Muscle layer of colon (tissue), 2 donors: ENCODE measurements around the gene SSBP3.
A peak's percentile ranks its signal among the peaks of the same experiment; 100 is the strongest.
"Not testable (repeated sequence)": the region's sequence is repeated elsewhere in the genome, so short reads cannot be mapped to it uniquely, and the experiment has no call there.

Experiments used
- H3K27ac ChIP-seq: one replicate; pipeline ENCODE4 v1.7.0; 2013; ENCODE audit warnings: low read depth, mild to moderate bottlenecking, low read length, moderate library complexity
- H3K27me3 ChIP-seq, 2 donors: one replicate each; pipeline ENCODE4 v1.7.0; 2013; ENCODE audit warnings: low read length in 2 of 2, mild to moderate bottlenecking in 2 of 2; ENCODE audit not compliant: insufficient read depth in 2 of 2, control insufficient read depth in 1 of 2
- H3K36me3 ChIP-seq: one replicate; pipeline ENCODE4 v1.7.0; 2013; ENCODE audit warnings: mild to moderate bottlenecking, low read length; ENCODE audit not compliant: insufficient read depth
- H3K4me1 ChIP-seq: one replicate; pipeline ENCODE4 v1.7.0; 2013; ENCODE audit warnings: mild to moderate bottlenecking, low read length; ENCODE audit not compliant: insufficient read depth
- H3K4me3 ChIP-seq, 2 donors: one replicate each; pipeline ENCODE4 v1.7.0; 2013; ENCODE audit warnings: low read length in 2 of 2, low read depth in 1 of 2, mild to moderate bottlenecking in 1 of 2, moderate library complexity in 1 of 2
- H3K9ac ChIP-seq: one replicate; pipeline ENCODE4 v1.7.0; 2013; ENCODE audit warnings: low read length
- H3K9me3 ChIP-seq: one replicate; pipeline ENCODE4 v1.7.0; 2013; ENCODE audit warnings: mild to moderate bottlenecking, low read length
- donor health status: abdominal sarcoma.
- donor health status: Adenocarcinoma of cecum.

SSBP3 gene

GRCh38 chr1:54218883-54219687, 187.1 kb downstream of the SSBP3 start:
- Histone ChIP-seq H3K9me3 (no peaks in the 10 kb centered on the region), H3K4me1 (peaks cover 26% of the 10 kb centered on the region), H3K4me3 (no peak overlapping the region), H3K27me3 (no peaks in the 10 kb centered on the region), H3K9ac (no peak overlapping the region), H3K27ac (peak overlapping the region; percentile 52), H3K36me3 (peaks cover 47% of the 10 kb centered on the region)

- H3K36me3 ChIP-seq: peaks cover 74% of the 10 kb centered on the region
- no peaks in the 10 kb centered on the region for H3K27me3 ChIP-seq
- no peak overlapping the region for H3K9ac ChIP-seq
- peaks cover 21% of the 10 kb centered on the region for H3K4me1 ChIP-seq
- H3K27ac ChIP-seq: no peak overlapping the region
- no peak overlapping the region for H3K4me3 ChIP-seq
- no peaks in the 10 kb centered on the region for H3K9me3 ChIP-seq
These were observed 190.7 kb downstream of the SSBP3 start for GRCh38 chr1:54215523-54215922.

GRCh38 chr1:54212872-54213271, 193.3 kb downstream of the SSBP3 start:
- no peaks in the 10 kb centered on the region for H3K9me3 ChIP-seq
- H3K36me3 ChIP-seq: peaks cover 86% of the 10 kb centered on the region
- no peaks in the 10 kb centered on the region for H3K4me1 ChIP-seq
- H3K4me3 ChIP-seq: no peak overlapping the region
- H3K27ac ChIP-seq: no peak overlapping the region
- H3K27me3 ChIP-seq: no peaks in the 10 kb centered on the region
- H3K9ac ChIP-seq: no peak overlapping the region

- not testable (repeated sequence) for H3K4me3 ChIP-seq, H3K4me1 ChIP-seq, H3K27me3 ChIP-seq, H3K9me3 ChIP-seq, H3K9ac ChIP-seq, H3K27ac ChIP-seq
- peaks cover 60% of the 10 kb centered on the region for H3K36me3 ChIP-seq
These were observed 198.3 kb downstream of the SSBP3 start for GRCh38 chr1:54207896-54208295.

- Histone ChIP-seq H3K4me1 (no peaks in the 10 kb centered on the region), H3K9me3 (no peaks in the 10 kb centered on the region), H3K9ac (no peak overlapping the region), H3K4me3 (no peak overlapping the region), H3K27ac (no peak overlapping the region), H3K27me3 (no peaks in the 10 kb centered on the region), H3K36me3 (peaks cover 54% of the 10 kb centered on the region)
These were observed 198.9 kb downstream of the SSBP3 start for GRCh38 chr1:54207287-54207686.

- no peak overlapping the region for H3K27ac ChIP-seq
- H3K4me3 ChIP-seq: no peak overlapping the region
- no peaks in the 10 kb centered on the region for H3K27me3 ChIP-seq
- no peaks in the 10 kb centered on the region for H3K9me3 ChIP-seq
- peaks cover 28% of the 10 kb centered on the region for H3K36me3 ChIP-seq
- H3K4me1 ChIP-seq: peaks cover 22% of the 10 kb centered on the region
- H3K9ac ChIP-seq: no peak overlapping the region
These were observed 202.0 kb downstream of the SSBP3 start for GRCh38 chr1:54204199-54204598.

GRCh38 chr1:54200519-54200997, 205.6 kb downstream of the SSBP3 start:
- Histone ChIP-seq H3K4me3 (peak overlapping the region; percentile 79 to 84), H3K9me3 (no peaks in the 10 kb centered on the region), H3K36me3 (peaks cover 8% of the 10 kb centered on the region), H3K27me3 (no peaks in the 10 kb centered on the region), H3K4me1 (peaks cover 27% of the 10 kb centered on the region), H3K27ac (peak overlapping the region; percentile 88), H3K9ac (peak overlapping the region; percentile 81)

- H3K9ac ChIP-seq: peak within 1 kb of the TSS; percentile 81
These were observed 206.3 kb downstream of the SSBP3 start, which contains the start of the genes CYB5RL and MRPL37 for GRCh38 chr1:54199765-54200518. TSS of gene CYB5RL (minus strand) at chr1:54200030. CDS start at chr1:54195616, 4,414 bp downstream. TSS of gene MRPL37 (plus strand) at chr1:54200167. CDS start at chr1:54200244, 77 bp downstream.

GRCh38 chr1:54199151-54199764, 206.9 kb downstream of the SSBP3 start:
- Histone ChIP-seq H3K4me3 (peak overlapping the region; percentile 79 to 84), H3K9me3 (no peaks in the 10 kb centered on the region), H3K27me3 (no peaks in the 10 kb centered on the region), H3K4me1 (peaks cover 27% of the 10 kb centered on the region), H3K27ac (peak overlapping the region; percentile 88), H3K36me3 (peaks cover 14% of the 10 kb centered on the region), H3K9ac (peak overlapping the region; percentile 81)

More at GRCh38 chr1:54199765-54200518, 206.3 kb downstream of the SSBP3 start, which contains the start of the genes CYB5RL and MRPL37:
- peak within 1 kb of the TSS; percentile 79 to 84 for H3K4me3 ChIP-seq
- no peaks in the 10 kb centered on the region for H3K27me3 ChIP-seq
- peaks cover 27% of the 10 kb centered on the region for H3K4me1 ChIP-seq
- H3K27ac ChIP-seq: peak within 1 kb of the TSS; percentile 88
- H3K9me3 ChIP-seq: no peaks in the 10 kb centered on the region
- H3K36me3 ChIP-seq: peaks cover 8% of the 10 kb centered on the region

GRCh38 chr1:54193453-54193852, 212.7 kb downstream of the SSBP3 start:
- H3K27ac ChIP-seq: no peak overlapping the region
- H3K27me3 ChIP-seq: no peaks in the 10 kb centered on the region
- no peaks in the 10 kb centered on the region for H3K9me3 ChIP-seq
- H3K9ac ChIP-seq: no peak overlapping the region
- H3K4me3 ChIP-seq: no peak overlapping the region
- H3K36me3 ChIP-seq: peaks cover 33% of the 10 kb centered on the region
- H3K4me1 ChIP-seq: no peaks in the 10 kb centered on the region

GRCh38 chr1:54191525-54191924, 214.7 kb downstream of the SSBP3 start:
- Histone ChIP-seq H3K27me3 (no peaks in the 10 kb centered on the region), H3K27ac (no peak overlapping the region), H3K9me3 (no peaks in the 10 kb centered on the region), H3K36me3 (peaks cover 41% of the 10 kb centered on the region), H3K4me3 (no peak overlapping the region), H3K9ac (no peak overlapping the region), H3K4me1 (no peaks in the 10 kb centered on the region)
